H1 (cell line): ENCODE data around the gene CCDC30. TPM values are rescaled to one million over a fixed set of nuclear protein-coding genes. Genes with fewer than 3 reads are reported as not detected.

Source experiments
- CTCF ChIA-PET: fragments of 300-600 bp; sonication (Branson Sonifier 250); formaldehyde crosslinking; loops from one replicate; lab custom pipeline; 2021; ENCODE audit not compliant: partially characterized antibody; lab: Charles Lee
- POLR2A ChIA-PET: fragments of 300-600 bp; sonication (Branson Sonifier 250); formaldehyde crosslinking; loops from one replicate; lab custom pipeline; 2021; ENCODE audit warnings: inconsistent platforms; ENCODE audit not compliant: partially characterized antibody; lab: Charles Lee
- DNase-seq, 2 experiments: peaks; one replicate each; pipeline versions ENCODE4 v3.0.0 to v3.0.0-alpha.2; 2010 to 2022; ENCODE audit warnings: low spot score in 2 of 2, low read depth in 1 of 2, mixed read lengths in 1 of 2
- FAIRE-seq: peaks from 2 replicates; lab custom pipeline; 2011; peaks lifted over from hg19 to GRCh38; lab: Jason Lieb, UNC
- H2AFZ ChIP-seq: 2 replicates; pipeline ENCODE4 v1.8.1; 2012; ENCODE audit warnings: low read length, inconsistent platforms
- H2AK5ac ChIP-seq: 2 replicates; pipeline ENCODE4 v1.6.1; 2013; ENCODE audit warnings: low read depth, low read length
- H2BK120ac ChIP-seq: replicated peaks from 2 replicates; pipeline ENCODE3; 2013; ENCODE audit warnings: low read depth, low read length, inconsistent platforms
- H2BK12ac ChIP-seq: 2 replicates; pipeline ENCODE4 v1.6.1; 2013; ENCODE audit warnings: low read depth, low read length
- H2BK15ac ChIP-seq: 2 replicates; pipeline ENCODE4 v1.6.1; 2013; ENCODE audit warnings: low read length
- H2BK20ac ChIP-seq: 2 replicates; pipeline ENCODE4 v1.6.1; 2013; ENCODE audit warnings: low read length
- H2BK5ac ChIP-seq: 2 replicates; pipeline ENCODE4 v1.6.1; 2013; ENCODE audit warnings: low read depth, low read length
- H3K14ac ChIP-seq: 2 replicates; pipeline ENCODE4 v1.6.1; 2013; ENCODE audit warnings: inconsistent platforms; ENCODE audit not compliant: insufficient read length
- H3K18ac ChIP-seq: 2 replicates; pipeline ENCODE4 v1.6.1; 2013; ENCODE audit warnings: low read length; ENCODE audit errors: extremely low read depth
- H3K23ac ChIP-seq: 2 replicates; pipeline ENCODE4 v1.6.1; 2013; ENCODE audit warnings: inconsistent platforms; ENCODE audit not compliant: insufficient read length
- H3K23me2 ChIP-seq: 2 replicates; pipeline ENCODE4 v1.6.1; 2013; ENCODE audit warnings: low read depth, low read length
- H3K27ac ChIP-seq: 2 replicates; pipeline ENCODE4 v1.6.1; 2011; ENCODE audit warnings: low read depth, low read length, inconsistent platforms
- H3K27me3 ChIP-seq, 4 experiments: replicated peaks in 1 of 4; 1 replicate in 1 of 4; 2 replicates in 3 of 4; pipeline versions ENCODE4 v1.6.1 to v1.8.1; 2011 to 2013; ENCODE audit warnings: low read length in 3 of 4, mild to moderate bottlenecking in 3 of 4, inconsistent platforms in 2 of 4, mixed read lengths in 2 of 4, moderate library complexity in 1 of 4; ENCODE audit not compliant: control insufficient read depth in 3 of 4, insufficient read depth in 3 of 4; ENCODE audit errors: extremely low read depth in 1 of 4
- H3K36me3 ChIP-seq, 4 experiments: 2 replicates each; pipeline versions ENCODE4 v1.6.1 to v1.8.1; 2011 to 2013; ENCODE audit warnings: mild to moderate bottlenecking in 4 of 4, low read length in 3 of 4, moderate library complexity in 2 of 4, control low read depth in 1 of 4, inconsistent platforms in 1 of 4; ENCODE audit not compliant: insufficient read depth in 4 of 4, control insufficient read depth in 2 of 4
- H3K4ac ChIP-seq: replicated peaks from 2 replicates; pipeline ENCODE3; 2013; ENCODE audit warnings: low read length, low read depth, mixed read lengths, inconsistent platforms; ENCODE audit not compliant: insufficient read length
- H3K4me1 ChIP-seq, 4 experiments: replicated peaks in 1 of 4; 1 replicate in 1 of 4; 2 replicates in 3 of 4; pipeline versions ENCODE4 v1.6.1 to v1.8.1; 2011 to 2013; ENCODE audit warnings: low read length in 3 of 4, inconsistent platforms in 2 of 4, mixed read lengths in 1 of 4; ENCODE audit not compliant: insufficient read depth in 4 of 4, control insufficient read depth in 3 of 4
- H3K4me2 ChIP-seq, 2 experiments: 2 replicates each; pipeline versions ENCODE4 v1.6.1 to v1.8.1; 2011 to 2013; ENCODE audit warnings: low read depth in 2 of 2, low read length in 2 of 2, control low read depth in 1 of 2, inconsistent platforms in 1 of 2, mild to moderate bottlenecking in 1 of 2; ENCODE audit not compliant: insufficient read depth in 1 of 2
- H3K4me3 ChIP-seq, 4 experiments: fragments of 200-600, 300-600 bp in 1 of 4; sonication (generic), shearing (Covaris generic), sonication (Bioruptor Twin) in 1 of 4; 2 replicates each; pipeline versions ENCODE4 v1.5.1 to v1.8.1; 2011 to 2016; ENCODE audit warnings: low read length in 4 of 4, low read depth in 3 of 4, control low read depth in 2 of 4, inconsistent platforms in 2 of 4, mild to moderate bottlenecking in 2 of 4, mixed read lengths in 1 of 4, moderate library complexity in 1 of 4; ENCODE audit not compliant: insufficient read depth in 2 of 4; ENCODE audit errors: extremely low read depth in 1 of 4
- H3K56ac ChIP-seq: replicated peaks from 2 replicates; pipeline ENCODE3; 2013; ENCODE audit warnings: low read depth, mild to moderate bottlenecking, mixed read lengths, low read length, inconsistent platforms; ENCODE audit not compliant: insufficient read length
- H3K79me1 ChIP-seq: 2 replicates; pipeline ENCODE4 v1.6.1; 2013; ENCODE audit warnings: low read depth, low read length, control low read depth
- H3K79me2 ChIP-seq, 2 experiments: 2 replicates each; pipeline versions ENCODE4 v1.6.1 to v1.8.1; 2012 to 2013; ENCODE audit warnings: low read length in 2 of 2, mild to moderate bottlenecking in 2 of 2, inconsistent platforms in 1 of 2; ENCODE audit not compliant: insufficient read depth in 2 of 2, control insufficient read depth in 1 of 2
- H3K9ac ChIP-seq, 4 experiments: replicated peaks in 1 of 4; 1 replicate in 1 of 4; 2 replicates in 3 of 4; pipeline versions ENCODE4 v1.6.1 to v1.8.1; 2011 to 2013; ENCODE audit warnings: low read depth in 3 of 4, low read length in 3 of 4, control low read depth in 2 of 4, mild to moderate bottlenecking in 2 of 4, moderate library complexity in 2 of 4, inconsistent platforms in 1 of 4; ENCODE audit errors: extremely low read depth in 1 of 4
- H3K9me3 ChIP-seq, 2 experiments: 2 replicates each; pipeline versions ENCODE4 v1.6.1 to v1.8.1; 2012 to 2013; ENCODE audit warnings: mild to moderate bottlenecking in 2 of 2, moderate library complexity in 2 of 2, control low read depth in 1 of 2, inconsistent platforms in 1 of 2, low read depth in 1 of 2, low read length in 1 of 2, mixed read lengths in 1 of 2; ENCODE audit not compliant: insufficient read depth in 2 of 2
- H4K20me1 ChIP-seq, 2 experiments: replicated peaks in 1 of 2; 2 replicates each; pipeline versions ENCODE3 to v1.8.1; 2011 to 2013; ENCODE audit warnings: inconsistent platforms in 2 of 2, low read length in 2 of 2, mild to moderate bottlenecking in 1 of 2; ENCODE audit not compliant: insufficient read depth in 2 of 2, control insufficient read depth in 1 of 2
- H4K5ac ChIP-seq: 2 replicates; pipeline ENCODE4 v1.6.1; 2013; ENCODE audit warnings: low read length, low read depth, mixed read lengths, inconsistent platforms; ENCODE audit not compliant: insufficient read length
- H4K8ac ChIP-seq: 2 replicates; pipeline ENCODE4 v1.8.0; 2013; ENCODE audit warnings: mild to moderate bottlenecking, moderate library complexity, low read length, inconsistent platforms; ENCODE audit not compliant: insufficient read depth; ENCODE audit errors: extremely low read depth
- H4K91ac ChIP-seq: replicated peaks from 2 replicates; pipeline ENCODE3; 2013; ENCODE audit warnings: low read length, mixed read lengths, inconsistent platforms; ENCODE audit not compliant: insufficient read length
- BRCA1 ChIP-seq: IDR thresholded peaks from 2 replicates; pipeline ENCODE4 v1.6.1; 2012; ENCODE audit warnings: low read depth, low read length, improper control_type of control experiment
- NRF1 ChIP-seq: IDR thresholded peaks from 2 replicates; pipeline ENCODE4 v1.6.1; 2011; ENCODE audit warnings: mild to moderate bottlenecking, low read depth, low read length, improper control_type of control experiment
- PHF8 ChIP-seq: fragments of 200-600 bp; sonication (generic); conservative IDR thresholded peaks from 2 replicates; pipeline ENCODE4 v1.7.1; 2012; ENCODE audit warnings: low read depth, mild to moderate bottlenecking, inconsistent platforms, low read length, moderate library complexity
- RAD21 ChIP-seq, 2 experiments: IDR thresholded peaks in 1 of 2; conservative IDR thresholded peaks in 1 of 2; 2 replicates each; pipeline ENCODE4 v1.6.1; 2011; ENCODE audit warnings: low read depth in 2 of 2, low read length in 2 of 2, improper control_type of control experiment in 1 of 2, inconsistent platforms in 1 of 2, mild to moderate bottlenecking in 1 of 2, moderate library complexity in 1 of 2
- RNF2 ChIP-seq: fragments of 200-900, 300-1000 bp; sonication (generic); IDR thresholded peaks from 2 replicates; pipeline ENCODE4 v1.7.1; 2016; ENCODE audit warnings: borderline replicate concordance, low read depth, mild to moderate bottlenecking, antibody characterized with exemption, low read length; ENCODE audit not compliant: poor library complexity, severe bottlenecking; ENCODE audit errors: missing control alignments
- SIN3A ChIP-seq, 2 experiments: IDR thresholded peaks in 1 of 2; conservative IDR thresholded peaks in 1 of 2; 2 replicates each; pipeline ENCODE4 v1.6.1; 2011 to 2012; ENCODE audit warnings: low read length in 2 of 2, improper control_type of control experiment in 1 of 2, low read depth in 1 of 2, mild to moderate bottlenecking in 1 of 2
- SP1 ChIP-seq: IDR thresholded peaks from 2 replicates; pipeline ENCODE4 v1.6.1; 2011; ENCODE audit warnings: low read depth, low read length
- SUZ12 ChIP-seq: fragments of 200-600 bp; sonication (generic); IDR thresholded peaks from 2 replicates; pipeline ENCODE4 v1.6.1; 2012; ENCODE audit warnings: mild to moderate bottlenecking, inconsistent platforms, low read length, moderate library complexity, mixed read lengths
- YY1 ChIP-seq: IDR thresholded peaks from 2 replicates; pipeline ENCODE4 v1.6.1; 2011; ENCODE audit warnings: low read depth, mild to moderate bottlenecking, low read length
- WGBS, 2 experiments: shearing (Covaris generic) in 1 of 2; methylation state at CpG; one replicate each; pipeline versions ENCODE4 v1.1.6 to v1.1.7; 2013 to 2015; ENCODE audit warnings: low lambda C conversion rate in 2 of 2, mixed read lengths in 2 of 2, inconsistent platforms in 1 of 2, low coverage in 1 of 2, missing lambda C conversion rate in 1 of 2; ENCODE audit not compliant: insufficient replicate concordance in 2 of 2, insufficient coverage in 1 of 2, insufficient read length in 1 of 2; ENCODE audit errors: extremely low coverage in 1 of 2, missing lambda C conversion rate in 1 of 2; 5-methylcytosine and 5-hydroxymethylcytosine counted together
- polyA plus RNA-seq, 7 experiments: library from polyadenylated mRNA; depleted of rRNA in 3 of 7; stranded (reverse) in 5 of 7; unstranded in 2 of 7; fragments of >200 nt in 5 of 7; fragments of 200-250 nt in 2 of 7; gene quantifications; 1 replicate in 5 of 7; 2 replicates in 1 of 7; 4 replicates in 1 of 7; pipeline versions ENCODE4 v1.2.1 to v1.2.3, GENCODE V29; 2011 to 2013; ENCODE audit warnings: missing spikeins in 2 of 7, mixed read lengths in 2 of 7
- total RNA-seq: library from RNA; stranded (reverse); fragmentation: NEBNext Ultra II Directional; extraction: Animal tissue kit (Norgen Biotek cat#: 25700); gene quantifications from 2 replicates; pipeline ENCODE4 v1.2.1, GENCODE V29; 2021
- TF ChIP-seq, protein P1 (sequence below), 3 experiments: IDR thresholded peaks; 1 replicate in 2 of 3; 2 replicates in 1 of 3; pipeline versions ENCODE4 v1.5.1 to v1.6.1; 2011; ENCODE audit warnings: low read length in 3 of 3, mild to moderate bottlenecking in 3 of 3, inconsistent platforms in 2 of 3, low read depth in 1 of 3, moderate library complexity in 1 of 3; ENCODE audit not compliant: insufficient read depth in 1 of 3; ENCODE audit errors: control extremely low read depth in 1 of 3

CCDC30 gene
- total and polyA plus RNA-seq, 2 of the 8 experiments (the other 6 are each of a cell fraction or from before 2014, with no cell fraction given) = 0.60 to 1.8 TPM

DNA sequence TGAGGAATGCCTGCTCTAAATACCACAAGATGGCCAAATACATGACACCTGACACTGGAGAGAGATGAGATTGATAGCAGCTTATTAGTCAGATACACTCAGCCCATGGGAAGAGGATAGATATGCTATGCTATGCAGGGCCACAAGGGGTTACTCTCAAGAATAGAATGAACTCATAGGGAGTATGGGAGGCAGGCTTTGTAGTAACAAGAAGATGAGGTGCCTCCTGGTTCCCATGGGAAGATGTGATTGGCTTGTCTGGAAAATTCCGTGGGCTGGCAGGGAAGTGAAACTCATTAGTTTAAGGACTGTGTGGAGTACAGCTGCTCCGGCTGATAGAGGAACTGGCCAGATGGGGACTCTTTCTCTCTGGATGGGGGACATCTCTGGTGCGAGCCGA lies 16.5 kb downstream of the CCDC30 start:
- Histone ChIP-seq H2BK15ac (no peak overlapping the region), H3K9ac (no peak overlapping the region), H3K4me3 (no peak overlapping the region), H2AFZ (no peak overlapping the region), H2AK5ac (no peak overlapping the region), H3K4me1 (no peaks in the 10 kb centered on the region), H4K91ac (no peak overlapping the region), H3K27ac (no peak overlapping the region), H2BK20ac (no peak overlapping the region), H4K8ac (no peak overlapping the region), H4K20me1 (no peaks in the 10 kb centered on the region)
- CTCF ChIA-PET = interaction anchor here (0.6 to 1.7 kb wide), 5 partner anchors 8 to 59 kb away, joined by 3 to 4 read pairs (median 4); no protein-coding TSS in a partner anchor
- WGBS, 2 experiments = 57% methylated on average over 4 of the region's 4 CpGs; no CpG with 5 or more reads in 1 of the 2 experiments
- DNase-seq = no peak
- TF ChIP-seq PHF8 = no peak
- 0 out of 2 replicates have a peak, but pooled peaks have one; percentile 23 for TF ChIP-seq SP1
- TF ChIP-seq YY1 = no peak
- no peak for TF ChIP-seq RNF2
- peak; percentile 15 to 35; a peak in 2 of 4 replicates for TF ChIP-seq RAD21 (IDR thresholded peaks at IDR 0.05 in 1 of 2, conservative IDR thresholded peaks at IDR 0.05 in 1 of 2; ENCODE audit: low read depth in 2 of 2, low read length in 2 of 2)
- TF ChIP-seq NRF1 = no peak
- TF ChIP-seq SIN3A (conservative IDR thresholded peaks at IDR 0.05 in 1 of 2, IDR thresholded peaks at IDR 0.05 in 1 of 2; ENCODE audit: low read depth in 1 of 2, low read length in 2 of 2) = no peak
- TF ChIP-seq BRCA1 = no peak
- TF ChIP-seq SUZ12 = no peak
- TF ChIP-seq, protein P1, sequence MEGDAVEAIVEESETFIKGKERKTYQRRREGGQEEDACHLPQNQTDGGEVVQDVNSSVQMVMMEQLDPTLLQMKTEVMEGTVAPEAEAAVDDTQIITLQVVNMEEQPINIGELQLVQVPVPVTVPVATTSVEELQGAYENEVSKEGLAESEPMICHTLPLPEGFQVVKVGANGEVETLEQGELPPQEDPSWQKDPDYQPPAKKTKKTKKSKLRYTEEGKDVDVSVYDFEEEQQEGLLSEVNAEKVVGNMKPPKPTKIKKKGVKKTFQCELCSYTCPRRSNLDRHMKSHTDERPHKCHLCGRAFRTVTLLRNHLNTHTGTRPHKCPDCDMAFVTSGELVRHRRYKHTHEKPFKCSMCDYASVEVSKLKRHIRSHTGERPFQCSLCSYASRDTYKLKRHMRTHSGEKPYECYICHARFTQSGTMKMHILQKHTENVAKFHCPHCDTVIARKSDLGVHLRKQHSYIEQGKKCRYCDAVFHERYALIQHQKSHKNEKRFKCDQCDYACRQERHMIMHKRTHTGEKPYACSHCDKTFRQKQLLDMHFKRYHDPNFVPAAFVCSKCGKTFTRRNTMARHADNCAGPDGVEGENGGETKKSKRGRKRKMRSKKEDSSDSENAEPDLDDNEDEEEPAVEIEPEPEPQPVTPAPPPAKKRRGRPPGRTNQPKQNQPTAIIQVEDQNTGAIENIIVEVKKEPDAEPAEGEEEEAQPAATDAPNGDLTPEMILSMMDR (IDR thresholded peaks at IDR 0.05; ENCODE audit: control extremely low read depth in 1 of 3, insufficient read depth in 1 of 3, low read depth in 1 of 3, low read length in 3 of 3) = peak in 2 of 3 experiments; percentile 24 to 60; a peak in 2 of 4 replicates
- TF ChIP-seq, all 59 proteins: peak for 3
- Histone ChIP-seq H2BK120ac (no peak overlapping the region), H3K4ac (no peak overlapping the region), H3K4me2 (no peak overlapping the region; a peak in 1 of 4 replicates), H3K9me3 (no peaks in the 10 kb centered on the region), H3K79me1 (no peaks in the 10 kb centered on the region), H3K18ac (no peak overlapping the region), H4K5ac (no peak overlapping the region), H2BK5ac (no peak overlapping the region), H2BK12ac (no peak overlapping the region), H3K23ac (no peak overlapping the region), H3K23me2 (no peaks in the 10 kb centered on the region), H3K27me3 (no peaks in the 10 kb centered on the region), H3K79me2 (no peaks in the 10 kb centered on the region), H3K56ac (no peak overlapping the region), H3K36me3 (no peaks in the 10 kb centered on the region), H3K14ac (no peak overlapping the region)
- POLR2A ChIA-PET = no interaction called here
- FAIRE-seq = peak; percentile 94
